Body of pancreas (tissue), 4 donors: ENCODE results near the gene APAF1. TPM values are rescaled to one million over a fixed set of nuclear protein-coding genes. Genes with fewer than 3 reads are reported as not detected.

Source experiments
- ATAC-seq: fragments of 150-250 bp; one replicate; pipeline ENCODE4 v1.9.1; 2016
- DNase-seq, 4 donors: peaks; one replicate each; pipeline ENCODE4 v3.0.0-alpha.2; 2019
- H3K27ac ChIP-seq, 4 donors: fragments of 200-600 bp; sonication (generic); 1 replicate in 3 of 4; 2 replicates in 1 of 4; pipeline versions ENCODE4 v1.5.1 to v1.6.1; 2016 to 2019; ENCODE audit warnings: mild to moderate bottlenecking in 1 of 4, mixed read lengths in 1 of 4, moderate library complexity in 1 of 4
- H3K27me3 ChIP-seq, 2 donors: fragments of 200-600 bp; sonication (generic); one replicate each; pipeline ENCODE4 v1.6.0; 2016; ENCODE audit warnings: mild to moderate bottlenecking in 1 of 2
- H3K36me3 ChIP-seq, 2 donors: fragments of 200-600 bp; sonication (generic); replicated peaks in 1 of 2; 2 replicates each; pipeline ENCODE4 v1.5.1; 2016; ENCODE audit warnings: low read depth in 2 of 2; ENCODE audit not compliant: insufficient read depth in 1 of 2
- H3K4me1 ChIP-seq: fragments of 200-600 bp; sonication (generic); one replicate; pipeline ENCODE4 v1.6.0; 2016
- H3K4me3 ChIP-seq, 2 donors: fragments of 200-600 bp; sonication (generic); 1 replicate in 1 of 2; 2 replicates in 1 of 2; pipeline ENCODE4 v1.5.1; 2016 to 2019
- H3K9me3 ChIP-seq, 3 donors: fragments of 200-600 bp; sonication (generic); 1 replicate in 2 of 3; 2 replicates in 1 of 3; pipeline ENCODE4 v1.5.1; 2016
- POLR2A ChIP-seq, 3 donors: fragments of 450-650 bp; IDR thresholded peaks; one replicate each; pipeline ENCODE4 v1.6.1; 2016; ENCODE audit warnings: antibody characterized with exemption in 3 of 3, mild to moderate bottlenecking in 2 of 3
- WGBS, 2 donors: methylation state at CpG; one replicate each; pipeline ENCODE4 v1.1.5; 2017; 5-methylcytosine and 5-hydroxymethylcytosine counted together
- intact Hi-C: fragments of 100-400 bp; cut with DNase I; formaldehyde crosslinking; loops from one replicate; pipeline ENCODE4 v1.15.1; 2023
- small RNA-seq: library from RNA; depleted of rRNA; stranded (forward); fragments of <200 nt; gene quantifications from one replicate; pipeline ENCODE3, GENCODE V24; 2016
- total RNA-seq, 2 donors: library from RNA; depleted of rRNA; stranded (reverse); fragments of >200 nt; gene quantifications; one replicate each; pipeline ENCODE4 v1.1.0, GENCODE V29; 2016
- TF ChIP-seq, protein P1 (sequence below), 7 experiments: fragments of 450-650 bp in 4 of 7; fragments of 200-600 bp in 3 of 7; sonication (generic) in 3 of 7; IDR thresholded peaks; one replicate each; pipeline ENCODE4 v1.5.1; 2016 to 2019; ENCODE audit warnings: antibody characterized with exemption in 7 of 7

The APAF1 gene
- total RNA-seq, 2 donors from 2014 or later = 5.9 to 12.2 TPM

DNA sequence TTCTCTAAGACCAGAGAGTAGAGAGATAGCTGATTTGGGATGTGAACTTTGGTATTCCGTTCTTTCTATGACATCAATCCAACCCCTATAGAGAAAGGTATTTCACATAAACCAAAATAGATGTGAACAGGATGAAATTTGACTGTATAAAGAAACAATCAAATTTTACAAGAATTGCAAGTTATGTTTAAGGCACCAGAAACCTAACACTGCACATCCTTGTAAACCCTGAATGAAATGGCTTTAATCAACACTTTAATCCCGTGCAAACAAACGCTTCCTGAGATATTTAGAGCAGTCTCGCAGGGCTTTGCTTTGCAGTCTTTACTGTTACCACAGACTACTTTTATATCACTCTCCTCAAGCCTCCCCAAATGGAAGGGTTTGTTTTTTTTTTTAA is 125.1 kb downstream of the APAF1 start:
- Histone ChIP-seq H3K27me3 (no peaks in the 10 kb centered on the region), H3K9me3 (no peaks in the 10 kb centered on the region), H3K27ac (no peak overlapping the region), H3K4me3 (no peak overlapping the region), H3K4me1 (no peaks in the 10 kb centered on the region), H3K36me3 (no peaks in the 10 kb centered on the region)
- no peak for DNase-seq
- ATAC-seq = no peak
- TF ChIP-seq, protein P1, sequence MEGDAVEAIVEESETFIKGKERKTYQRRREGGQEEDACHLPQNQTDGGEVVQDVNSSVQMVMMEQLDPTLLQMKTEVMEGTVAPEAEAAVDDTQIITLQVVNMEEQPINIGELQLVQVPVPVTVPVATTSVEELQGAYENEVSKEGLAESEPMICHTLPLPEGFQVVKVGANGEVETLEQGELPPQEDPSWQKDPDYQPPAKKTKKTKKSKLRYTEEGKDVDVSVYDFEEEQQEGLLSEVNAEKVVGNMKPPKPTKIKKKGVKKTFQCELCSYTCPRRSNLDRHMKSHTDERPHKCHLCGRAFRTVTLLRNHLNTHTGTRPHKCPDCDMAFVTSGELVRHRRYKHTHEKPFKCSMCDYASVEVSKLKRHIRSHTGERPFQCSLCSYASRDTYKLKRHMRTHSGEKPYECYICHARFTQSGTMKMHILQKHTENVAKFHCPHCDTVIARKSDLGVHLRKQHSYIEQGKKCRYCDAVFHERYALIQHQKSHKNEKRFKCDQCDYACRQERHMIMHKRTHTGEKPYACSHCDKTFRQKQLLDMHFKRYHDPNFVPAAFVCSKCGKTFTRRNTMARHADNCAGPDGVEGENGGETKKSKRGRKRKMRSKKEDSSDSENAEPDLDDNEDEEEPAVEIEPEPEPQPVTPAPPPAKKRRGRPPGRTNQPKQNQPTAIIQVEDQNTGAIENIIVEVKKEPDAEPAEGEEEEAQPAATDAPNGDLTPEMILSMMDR (IDR thresholded peaks at IDR 0.05) = no peak
- TF ChIP-seq POLR2A (IDR thresholded peaks at IDR 0.05) = no peak
- intact Hi-C loops = no loop called here
- 82 to 90% methylated on average over 4 of the region's 4 CpGs for WGBS, 2 donors

DNA sequence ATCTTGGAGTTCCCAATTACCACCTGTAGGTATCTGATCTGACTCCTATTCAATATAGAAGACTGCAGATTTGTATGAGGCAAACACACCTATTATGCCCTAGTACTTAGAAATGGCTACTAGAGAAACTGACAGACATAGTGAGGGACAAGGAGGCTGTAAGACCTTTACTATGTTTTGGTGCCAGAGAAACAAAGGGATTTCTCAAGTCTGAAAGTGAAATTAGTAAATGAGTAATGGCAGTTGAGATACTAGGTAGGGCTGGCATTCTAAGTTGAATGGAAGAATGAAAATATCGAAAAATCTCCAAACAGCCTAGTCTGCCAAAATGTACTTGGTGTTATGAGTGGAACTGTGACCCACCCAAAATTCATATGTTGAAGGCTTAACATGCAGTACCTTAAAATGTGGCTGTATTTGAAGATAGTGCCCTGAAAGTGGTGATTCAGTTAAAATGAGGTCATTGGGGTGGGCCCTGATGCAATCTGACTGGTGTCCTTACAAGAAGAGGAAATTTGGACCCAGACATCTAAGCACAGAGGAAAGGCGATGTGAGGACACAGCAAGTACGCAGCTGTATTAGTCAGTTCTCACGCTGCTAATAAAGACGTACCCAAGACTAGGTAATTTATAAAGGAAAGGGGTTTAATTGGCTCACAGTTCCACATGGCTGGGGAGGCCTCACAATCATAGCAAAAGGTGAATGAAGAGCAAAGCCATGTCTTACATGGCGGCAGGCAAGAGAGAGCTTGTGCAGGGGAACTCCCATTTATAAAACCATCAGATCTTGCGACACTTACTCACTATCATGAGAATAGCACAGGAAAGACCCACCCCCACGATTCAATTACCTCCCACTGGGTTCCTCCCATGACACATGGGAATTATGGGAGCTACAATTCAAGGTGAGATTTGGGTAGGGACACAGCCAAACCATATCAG is 127.0 kb downstream of the APAF1 start:
- intact Hi-C loops = no loop called here
- TF ChIP-seq, protein P1 (IDR thresholded peaks at IDR 0.05) = no peak
- TF ChIP-seq POLR2A (IDR thresholded peaks at IDR 0.05) = no peak
- no peak overlapping the region for H3K27ac ChIP-seq
- 81 to 85% methylated on average over 8 of the region's 8 CpGs for WGBS, 2 donors
- H3K36me3 ChIP-seq = no peaks in the 10 kb centered on the region
- DNase-seq (no peak), ATAC-seq (no peak)
- H3K27me3 ChIP-seq = no peaks in the 10 kb centered on the region
- H3K4me1 ChIP-seq = no peaks in the 10 kb centered on the region
- H3K9me3 ChIP-seq = no peaks in the 10 kb centered on the region
- H3K4me3 ChIP-seq = no peak overlapping the region

DNA sequence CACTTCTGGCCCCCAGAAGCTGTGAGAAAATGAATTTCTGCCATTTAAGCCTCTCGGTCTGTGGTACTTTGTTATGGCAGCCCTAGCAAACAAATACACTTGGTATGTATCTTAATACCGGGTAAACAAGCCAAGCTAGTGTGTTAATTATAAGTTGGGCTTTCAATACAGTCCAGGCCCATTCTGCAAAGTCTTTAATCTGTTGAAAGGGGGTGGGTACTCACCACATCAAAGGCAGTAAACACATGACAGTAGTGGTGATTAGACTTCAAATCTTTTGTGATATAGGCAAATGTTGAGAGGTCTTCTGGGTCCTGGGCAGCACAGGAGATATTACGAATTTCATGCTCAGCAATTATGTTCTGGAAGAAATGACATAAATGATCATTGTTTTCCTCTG is 127.7 kb downstream of the APAF1 start:
- no peaks in the 10 kb centered on the region for H3K27me3 ChIP-seq
- DNase-seq (no peak), ATAC-seq (no peak)
- H3K36me3 ChIP-seq = no peaks in the 10 kb centered on the region
- no peak overlapping the region for H3K27ac ChIP-seq
- TF ChIP-seq POLR2A (IDR thresholded peaks at IDR 0.05) = no peak
- no peak overlapping the region for H3K4me3 ChIP-seq
- H3K9me3 ChIP-seq = no peaks in the 10 kb centered on the region
- no peaks in the 10 kb centered on the region for H3K4me1 ChIP-seq
- WGBS, 2 donors = 91 to 92% methylated on average over 3 of the region's 3 CpGs
- intact Hi-C loops = no loop called here

DNA sequence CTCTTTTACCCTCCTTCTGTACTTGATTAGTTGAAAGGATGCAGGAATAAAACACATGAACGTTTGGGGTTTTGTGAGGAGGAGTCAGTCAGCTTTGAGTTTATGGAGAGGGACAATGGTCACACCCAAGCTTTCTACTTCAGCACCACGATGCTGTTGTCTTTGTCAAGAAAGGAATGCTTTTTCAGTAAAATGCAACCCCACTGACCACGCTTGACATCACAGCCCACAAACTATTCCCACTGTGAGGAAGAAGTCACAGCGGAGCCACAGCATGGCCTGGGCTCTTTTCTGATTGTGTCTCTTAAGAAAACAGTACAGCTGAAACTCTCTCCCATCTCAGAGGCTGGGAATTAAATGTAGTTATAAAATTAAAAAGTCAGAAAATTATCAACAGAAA is 135.2 kb downstream of the APAF1 start:
- TF ChIP-seq POLR2A (IDR thresholded peaks at IDR 0.05) = no peak
- TF ChIP-seq, protein P1 (IDR thresholded peaks at IDR 0.05) = no peak
- no peaks in the 10 kb centered on the region for H3K9me3 ChIP-seq
- H3K4me1 ChIP-seq = no peaks in the 10 kb centered on the region
- 43 to 59% methylated on average over 4 of the region's 4 CpGs for WGBS, 2 donors
- intact Hi-C loops = no loop called here
- ATAC-seq (no peak), DNase-seq (no peak)
- no peaks in the 10 kb centered on the region for H3K27me3 ChIP-seq
- no peaks in the 10 kb centered on the region for H3K36me3 ChIP-seq
- no peak overlapping the region for H3K27ac ChIP-seq
- no peak overlapping the region for H3K4me3 ChIP-seq

DNA sequence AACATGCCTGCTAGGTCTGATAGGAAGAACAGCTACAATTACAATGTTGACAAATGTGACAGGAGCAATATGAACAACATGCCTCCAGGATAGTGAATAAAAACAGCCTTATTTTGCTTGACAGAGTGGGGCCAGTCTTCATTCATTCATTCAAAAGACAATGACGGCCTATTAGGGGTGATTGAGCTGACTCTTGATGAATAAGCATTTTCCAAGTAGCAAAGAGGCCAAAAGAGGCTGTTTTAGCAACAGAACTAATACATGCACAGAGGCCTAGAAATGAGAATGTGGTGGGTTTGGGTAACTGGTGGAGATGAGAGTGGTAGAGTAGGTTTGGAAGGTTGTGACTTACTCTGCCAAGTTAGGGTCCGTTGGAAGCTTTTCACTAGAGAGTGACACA is 138.3 kb downstream of the APAF1 start:
- H3K9me3 ChIP-seq = no peaks in the 10 kb centered on the region
- H3K27ac ChIP-seq = no peak overlapping the region
- no peaks in the 10 kb centered on the region for H3K4me1 ChIP-seq
- no peak for TF ChIP-seq POLR2A (IDR thresholded peaks at IDR 0.05)
- TF ChIP-seq, protein P1 (IDR thresholded peaks at IDR 0.05) = no peak
- DNase-seq (no peak), ATAC-seq (no peak)
- no peaks in the 10 kb centered on the region for H3K27me3 ChIP-seq
- H3K36me3 ChIP-seq = no peaks in the 10 kb centered on the region
- H3K4me3 ChIP-seq = no peak overlapping the region
- intact Hi-C loops = no loop called here
- WGBS, 2 donors = 75 to 94% methylated on average over 2 of the region's 2 CpGs

Small RNA genes within 50 kb of the gene (small RNA-seq; reads per million reads assigned to genes)
- not detected for gene SNORA53

Other genes starting within 250 kb of the APAF1 start
- gene TMPO, start 129.7 kb upstream of the APAF1 start, total RNA-seq = 10 to 100 TPM; 84.7 to 94.9 TPM
- gene SLC25A3, start 51.6 kb upstream of the APAF1 start, total RNA-seq = 100 to 1,000 TPM; 202 to 291 TPM
- gene IKBIP, start 502 bp upstream of the APAF1 start, total RNA-seq = 1 to 10 TPM; 2.3 to 6.2 TPM